Skeletal muscle satellite cell (primary cell): ENCODE results near the gene PLXNB2.

Experiments used
- H3K27me3 ChIP-seq: 2 replicates; pipeline ENCODE4 v1.7.0; 2013; ENCODE audit warnings: low read length; ENCODE audit not compliant: control insufficient read depth, insufficient read depth
- H3K36me3 ChIP-seq: 2 replicates; pipeline ENCODE4 v1.7.0; 2013; ENCODE audit warnings: mild to moderate bottlenecking, control low read depth, low read length; ENCODE audit not compliant: insufficient read depth
- H3K4me1 ChIP-seq: 2 replicates; pipeline ENCODE4 v1.7.0; 2013; ENCODE audit warnings: low read length; ENCODE audit not compliant: control insufficient read depth, insufficient read depth
- H3K4me2 ChIP-seq: 2 replicates; pipeline ENCODE4 v1.7.0; 2013; ENCODE audit warnings: mild to moderate bottlenecking, low read length
- H3K4me3 ChIP-seq: 2 replicates; pipeline ENCODE4 v1.7.0; 2013; ENCODE audit warnings: low read length
- H3K9ac ChIP-seq: 2 replicates; pipeline ENCODE4 v1.7.0; 2013; ENCODE audit warnings: mild to moderate bottlenecking, low read depth, low read length, moderate library complexity
- H3K9me3 ChIP-seq: replicated peaks from 2 replicates; pipeline ENCODE4 v1.7.0; 2013; ENCODE audit warnings: mild to moderate bottlenecking, control low read depth, low read length

PLXNB2 gene

DNA sequence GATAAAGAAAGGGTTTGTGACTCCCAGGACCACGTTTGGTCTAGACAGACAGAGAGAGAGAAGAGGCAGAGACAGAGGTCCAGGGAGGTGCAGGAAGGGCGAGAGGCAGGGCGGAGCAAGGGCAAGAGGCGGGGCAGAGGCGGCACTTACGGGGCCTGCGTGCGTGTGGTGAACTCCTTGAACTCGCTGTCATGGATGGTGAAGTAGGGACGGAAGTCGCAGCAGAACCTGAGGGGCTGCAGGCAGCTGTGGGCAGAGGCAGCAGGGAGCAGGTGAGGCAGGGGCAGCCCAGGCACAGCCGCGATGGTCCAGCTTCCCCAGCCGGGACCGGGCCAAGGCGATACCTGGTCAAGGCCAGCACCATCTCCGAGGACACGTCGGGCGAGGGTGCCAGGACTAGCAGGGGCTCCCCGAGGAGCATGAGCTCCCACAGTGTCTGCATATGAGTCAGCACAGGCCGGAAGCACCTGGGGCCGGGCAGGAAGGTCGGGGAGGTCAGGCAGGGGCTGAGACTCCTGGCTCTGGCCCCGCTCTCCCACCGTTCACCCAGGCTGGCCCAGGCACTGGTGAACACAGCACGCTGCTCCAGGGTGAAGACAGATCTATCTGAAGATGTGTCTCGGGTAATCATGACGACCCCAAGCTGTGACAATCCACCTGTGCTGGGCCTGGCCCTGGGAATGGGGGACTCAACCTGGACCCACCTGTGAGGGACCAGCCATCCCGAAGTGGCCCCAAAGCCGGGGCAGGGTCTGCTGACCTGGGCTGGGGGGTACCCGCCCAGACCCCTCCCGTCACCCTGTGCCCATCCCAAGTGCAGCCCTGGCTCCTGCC, 7.2 kb upstream of the PLXNB2 start:
- Histone ChIP-seq H3K9ac (no peak overlapping the region), H3K4me3 (no peak overlapping the region), H3K9me3 (no peaks in the 10 kb centered on the region), H3K36me3 (no peaks in the 10 kb centered on the region), H3K27me3 (no peaks in the 10 kb centered on the region), H3K4me2 (no peak overlapping the region), H3K4me1 (no peaks in the 10 kb centered on the region)

DNA sequence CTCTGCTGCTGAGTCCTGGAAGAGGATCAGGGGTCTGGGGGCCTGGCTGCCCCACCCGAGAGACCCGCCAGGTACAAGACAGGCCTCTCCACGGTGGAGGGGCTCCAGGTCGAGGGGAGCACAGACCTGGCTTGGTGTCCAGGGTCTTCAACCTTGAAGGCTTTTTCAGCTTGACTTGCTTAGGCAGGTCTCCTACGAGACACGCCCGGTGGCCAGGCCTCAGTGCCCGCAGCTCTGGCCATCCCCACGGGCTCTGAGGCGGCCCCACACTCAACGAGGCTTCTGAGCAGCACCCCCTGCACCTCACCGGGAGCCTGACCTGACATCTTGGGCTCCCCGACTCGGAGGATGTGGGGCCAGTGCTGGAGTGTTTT, 6.6 kb upstream of the PLXNB2 start:
- H3K9ac ChIP-seq: no peak overlapping the region
- H3K4me2 ChIP-seq: no peak overlapping the region
- peaks cover 5% of the 10 kb centered on the region for H3K4me1 ChIP-seq
- H3K9me3 ChIP-seq: no peaks in the 10 kb centered on the region
- no peaks in the 10 kb centered on the region for H3K27me3 ChIP-seq
- H3K4me3 ChIP-seq: no peak overlapping the region
- no peaks in the 10 kb centered on the region for H3K36me3 ChIP-seq

DNA sequence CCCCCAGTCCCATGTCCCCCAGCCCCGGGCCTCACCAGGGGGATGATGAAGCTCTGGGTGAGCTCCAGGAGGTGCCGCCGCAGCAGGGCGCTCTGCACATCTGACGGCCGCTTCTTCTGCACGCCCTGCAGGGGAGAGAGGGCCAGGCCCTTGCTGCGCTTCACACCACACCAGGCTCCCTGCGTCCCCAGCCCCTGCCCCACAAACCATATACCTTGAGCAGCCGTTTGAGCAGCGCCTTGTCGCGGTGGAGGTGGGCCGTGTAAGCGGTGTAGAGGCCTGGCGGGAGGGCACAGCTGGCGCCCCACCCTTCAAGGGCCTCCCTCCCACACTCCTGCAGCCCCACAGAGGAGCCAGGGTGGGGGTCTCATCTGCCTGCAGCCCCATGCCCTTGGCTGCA, 6.2 kb upstream of the PLXNB2 start:
- no peak overlapping the region for H3K9ac ChIP-seq
- H3K36me3 ChIP-seq: no peaks in the 10 kb centered on the region

DNA sequence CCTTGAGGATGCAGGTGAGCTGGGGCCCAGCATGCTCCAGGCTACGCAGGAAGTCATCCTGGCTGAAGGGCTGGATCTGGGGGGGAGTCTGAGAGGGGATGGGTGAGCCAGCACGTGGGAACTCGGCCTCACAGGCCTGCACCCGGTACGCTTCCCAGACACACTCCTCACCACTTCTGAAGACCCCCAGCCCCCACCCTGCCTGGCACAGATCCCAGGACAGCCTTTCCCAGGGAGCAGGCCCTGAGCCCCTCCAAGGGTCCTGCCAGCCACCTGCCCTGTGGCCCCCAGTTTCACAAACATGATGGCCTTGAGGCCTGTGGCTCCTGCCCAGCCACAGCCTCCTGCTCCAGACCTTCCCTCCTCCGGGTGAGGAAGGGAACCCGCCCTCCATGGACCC, 5.6 kb upstream of the PLXNB2 start:
- no peak overlapping the region for H3K9ac ChIP-seq
- no peaks in the 10 kb centered on the region for H3K36me3 ChIP-seq
- no peaks in the 10 kb centered on the region for H3K27me3 ChIP-seq
- H3K4me3 ChIP-seq: no peak overlapping the region
- no peak overlapping the region for H3K4me2 ChIP-seq
- H3K4me1 ChIP-seq: peaks cover 15% of the 10 kb centered on the region
- no peaks in the 10 kb centered on the region for H3K9me3 ChIP-seq

More for the DNA sequence above, 6.2 kb upstream of the PLXNB2 start:
- no peak overlapping the region for H3K4me2 ChIP-seq
- no peaks in the 10 kb centered on the region for H3K9me3 ChIP-seq
- no peaks in the 10 kb centered on the region for H3K27me3 ChIP-seq
- H3K4me3 ChIP-seq: no peak overlapping the region
- peaks cover 10% of the 10 kb centered on the region for H3K4me1 ChIP-seq

DNA sequence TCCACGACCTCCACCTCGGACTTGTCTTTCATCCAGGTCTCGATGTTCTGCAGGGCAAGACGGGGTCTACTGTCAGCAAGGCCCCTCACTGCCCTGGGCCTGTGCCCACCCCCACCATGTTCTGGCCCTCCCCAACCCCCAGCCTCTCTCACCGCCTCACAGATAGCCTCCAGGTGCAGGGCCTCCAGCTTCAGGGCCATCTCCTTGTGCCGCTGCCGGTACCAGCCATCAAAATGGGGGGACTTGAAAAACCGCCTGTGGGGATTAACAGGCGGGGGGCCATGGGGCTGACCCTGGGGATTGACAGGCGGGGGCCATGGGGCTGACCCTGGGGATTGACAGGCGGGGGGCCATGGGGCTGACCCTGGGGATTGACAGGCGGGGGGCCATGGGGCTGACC, 4.9 kb upstream of the PLXNB2 start:
- Histone ChIP-seq H3K9ac (no peak overlapping the region), H3K9me3 (no peaks in the 10 kb centered on the region), H3K27me3 (no peaks in the 10 kb centered on the region), H3K4me1 (peaks cover 19% of the 10 kb centered on the region), H3K4me2 (no peak overlapping the region), H3K36me3 (no peaks in the 10 kb centered on the region), H3K4me3 (no peak overlapping the region)

DNA sequence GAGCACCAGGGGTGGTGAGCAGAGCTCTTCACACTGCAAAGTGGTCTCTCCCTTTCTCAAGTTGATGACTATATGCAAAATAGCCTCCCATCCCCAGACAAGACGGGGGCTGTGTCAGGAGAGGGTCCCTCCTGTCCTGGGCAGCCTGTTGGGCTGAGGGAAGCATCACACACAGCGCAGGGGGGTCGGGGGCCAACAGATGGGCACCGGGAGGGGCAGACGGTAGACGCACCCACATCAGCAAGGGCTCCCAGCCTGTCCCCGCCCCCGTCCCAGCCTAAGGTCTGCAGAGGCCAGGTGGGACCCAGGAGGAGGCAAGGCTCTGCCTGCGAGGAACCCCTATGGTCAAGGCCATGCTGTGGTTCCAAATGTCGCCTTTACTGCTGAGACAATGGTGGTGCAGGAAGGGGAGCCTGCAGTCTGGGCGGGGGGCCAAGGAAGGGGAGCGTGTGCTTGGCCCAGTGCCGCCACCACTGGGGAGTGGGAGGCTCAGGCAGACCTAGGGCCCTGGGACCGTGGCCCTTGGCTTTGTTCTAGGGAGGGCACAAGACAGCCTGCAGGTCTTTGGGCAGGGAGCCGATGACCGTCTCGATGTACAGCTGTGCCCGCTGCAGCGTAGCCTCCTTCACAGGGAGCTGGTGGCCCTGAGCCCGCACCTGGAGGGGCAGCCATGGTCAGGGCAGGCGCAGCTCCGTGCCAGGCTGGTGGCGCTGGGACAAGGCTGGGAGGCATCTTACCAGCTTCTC, 4.3 kb upstream of the PLXNB2 start:
- Histone ChIP-seq H3K9me3 (no peaks in the 10 kb centered on the region), H3K4me1 (peaks cover 19% of the 10 kb centered on the region), H3K27me3 (no peaks in the 10 kb centered on the region), H3K9ac (no peak overlapping the region), H3K4me3 (no peak overlapping the region), H3K4me2 (no peak overlapping the region), H3K36me3 (peaks cover 3% of the 10 kb centered on the region)

DNA sequence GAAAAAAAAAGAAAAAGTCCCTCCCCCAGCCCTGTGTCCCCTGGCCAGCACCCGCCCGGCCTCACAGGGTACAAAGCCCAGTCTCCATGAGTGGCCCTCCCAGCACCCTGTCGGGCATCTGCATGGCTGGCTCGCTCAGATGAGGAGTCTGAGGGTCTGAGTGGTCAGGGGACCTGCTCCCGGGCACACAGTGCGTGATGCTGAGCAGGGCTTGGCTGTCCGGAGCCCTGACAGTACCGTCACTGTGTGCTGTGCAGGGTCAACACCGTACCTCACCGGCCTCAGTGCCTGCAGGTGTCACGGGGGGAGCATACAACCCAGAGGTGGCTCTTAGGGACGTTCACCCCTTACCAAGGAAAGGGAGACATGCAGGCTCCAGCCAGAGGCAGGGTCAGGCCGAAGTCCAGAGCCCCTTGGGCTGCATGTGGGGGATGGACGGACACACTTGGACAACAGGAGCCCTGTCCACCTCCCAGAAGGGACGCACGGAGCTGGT, 3.6 kb upstream of the PLXNB2 start:
- Histone ChIP-seq H3K4me3 (no peak overlapping the region), H3K4me1 (peaks cover 19% of the 10 kb centered on the region), H3K36me3 (peaks cover 5% of the 10 kb centered on the region)

DNA sequence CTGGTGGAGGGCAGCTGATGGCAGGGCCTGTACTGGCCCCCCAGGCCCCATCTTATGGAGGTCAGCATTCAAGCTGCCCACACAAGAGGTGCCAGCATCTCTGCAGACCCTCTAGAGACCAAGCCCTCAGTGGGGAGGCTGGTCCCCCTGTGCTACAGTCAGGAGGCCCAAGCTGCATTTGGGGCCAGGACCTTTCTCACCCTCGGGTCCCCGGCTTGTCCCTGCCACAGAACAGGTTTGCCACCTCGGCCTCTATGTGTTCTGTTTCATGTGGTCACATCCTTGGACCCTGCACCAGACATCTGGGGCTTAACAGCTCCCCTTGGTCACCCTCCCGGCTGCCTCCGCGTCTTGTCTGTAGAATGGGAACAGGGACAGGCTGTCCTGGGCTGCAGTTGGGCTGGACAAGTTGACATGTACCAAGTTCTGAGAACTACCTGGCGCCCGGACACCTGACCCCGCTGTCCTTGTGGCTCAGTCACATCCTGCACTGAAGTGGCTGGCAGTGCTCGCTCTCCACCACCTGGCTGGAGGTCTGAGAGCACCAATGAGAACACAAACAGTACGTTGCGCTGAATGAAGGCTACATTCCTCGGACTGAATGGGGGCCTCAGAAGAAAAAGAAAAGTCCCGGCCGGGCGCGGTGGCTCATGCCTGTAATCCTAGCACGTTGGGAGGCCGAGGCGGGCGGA, 2.7 kb upstream of the PLXNB2 start:
- Histone ChIP-seq H3K9me3 (no peaks in the 10 kb centered on the region), H3K4me1 (peaks cover 23% of the 10 kb centered on the region), H3K9ac (no peak overlapping the region), H3K36me3 (peaks cover 5% of the 10 kb centered on the region), H3K4me3 (no peak overlapping the region), H3K4me2 (no peak overlapping the region), H3K27me3 (no peaks in the 10 kb centered on the region)

More for the DNA sequence above, 3.6 kb upstream of the PLXNB2 start:
- H3K27me3 ChIP-seq: no peaks in the 10 kb centered on the region
- no peaks in the 10 kb centered on the region for H3K9me3 ChIP-seq
- no peak overlapping the region for H3K4me2 ChIP-seq
- H3K9ac ChIP-seq: no peak overlapping the region

DNA sequence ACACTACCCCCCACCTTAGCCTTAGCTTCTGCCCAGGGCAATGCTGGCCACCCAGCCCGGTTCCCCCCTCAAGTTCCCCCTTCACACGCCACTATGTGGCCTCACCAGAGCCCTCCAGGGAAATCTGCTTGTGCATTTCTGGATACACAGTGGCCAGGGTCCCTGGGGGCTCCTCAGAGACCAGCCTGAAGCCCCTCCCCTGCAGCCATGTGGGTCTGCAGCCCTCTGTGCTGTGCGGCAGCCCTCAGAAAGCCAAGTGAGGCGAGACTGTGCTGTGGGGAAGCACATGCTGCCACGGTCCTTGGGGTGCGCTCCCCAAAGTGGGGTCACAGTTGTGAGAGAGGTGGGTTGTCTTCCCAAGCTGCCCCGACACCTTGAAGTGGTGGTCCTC, 2.1 kb upstream of the PLXNB2 start:
- peak overlapping the region; percentile 52 for H3K9ac ChIP-seq
- H3K4me3 ChIP-seq: no peak overlapping the region
- H3K27me3 ChIP-seq: no peaks in the 10 kb centered on the region
- peaks cover 5% of the 10 kb centered on the region for H3K36me3 ChIP-seq
- no peak overlapping the region for H3K4me2 ChIP-seq
- H3K4me1 ChIP-seq: peaks cover 29% of the 10 kb centered on the region
- H3K9me3 ChIP-seq: no peaks in the 10 kb centered on the region

DNA sequence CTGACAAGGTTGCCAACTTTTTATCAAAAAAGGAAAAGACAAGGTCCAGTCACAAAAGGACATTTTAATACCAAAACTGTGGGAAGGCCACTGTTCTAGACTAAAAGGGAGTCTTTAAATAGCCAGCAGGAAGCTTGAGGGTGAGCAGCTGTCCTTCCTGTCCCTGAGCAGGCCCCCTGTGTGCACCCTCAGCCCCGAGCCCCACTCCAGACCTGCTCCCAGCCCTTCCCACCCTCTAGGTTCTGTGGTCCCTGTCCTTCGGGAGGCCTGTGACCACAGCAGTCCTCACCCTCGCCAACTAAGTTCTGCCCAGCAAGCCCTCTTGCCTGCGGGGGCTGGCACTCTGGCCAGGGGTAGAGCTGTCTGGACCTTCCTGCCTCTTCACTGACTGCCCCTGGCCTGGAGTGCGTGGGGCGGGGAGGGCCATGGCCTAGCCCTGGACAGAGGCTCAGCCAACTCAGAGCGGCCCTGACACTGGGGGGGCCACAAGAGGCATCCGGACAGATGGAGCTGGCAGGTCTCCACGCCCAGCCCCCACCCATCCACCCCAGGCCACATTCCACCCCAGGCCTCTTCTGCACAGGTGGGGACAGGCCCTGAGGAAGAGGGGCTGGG, 1.6 kb upstream of the PLXNB2 start:
- Histone ChIP-seq H3K9ac (peak overlapping the region; percentile 52), H3K9me3 (no peaks in the 10 kb centered on the region), H3K27me3 (no peaks in the 10 kb centered on the region), H3K4me3 (no peak overlapping the region), H3K36me3 (peaks cover 5% of the 10 kb centered on the region), H3K4me1 (peaks cover 34% of the 10 kb centered on the region), H3K4me2 (peak overlapping the region; percentile 69)

DNA sequence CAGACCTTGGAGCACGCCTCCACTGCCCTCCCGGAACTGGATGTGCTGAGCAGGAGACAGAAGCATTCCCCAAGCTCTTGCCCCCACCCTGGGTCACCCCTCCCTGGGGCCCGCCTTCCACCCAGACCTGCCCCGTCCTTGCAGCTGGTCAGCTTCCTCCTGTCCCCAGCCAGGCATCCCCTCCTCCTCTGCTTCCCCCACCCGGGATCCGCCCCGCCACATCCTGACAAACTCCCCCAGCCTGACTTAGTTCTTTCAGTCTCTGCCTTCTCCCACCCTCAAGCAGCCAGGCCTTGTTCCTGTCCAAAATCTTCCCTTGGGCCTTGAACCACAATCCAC, 1.1 kb upstream of the PLXNB2 start:
- H3K4me2 ChIP-seq: peak overlapping the region; percentile 69
- no peaks in the 10 kb centered on the region for H3K9me3 ChIP-seq
- peaks cover 40% of the 10 kb centered on the region for H3K4me1 ChIP-seq
- no peaks in the 10 kb centered on the region for H3K27me3 ChIP-seq
- peak overlapping the region; percentile 29 for H3K4me3 ChIP-seq
- H3K36me3 ChIP-seq: peaks cover 5% of the 10 kb centered on the region
- H3K9ac ChIP-seq: peak overlapping the region; percentile 52
